ENCODE results near the gene DRGX. TPM values are rescaled to one million over a fixed set of nuclear protein-coding genes. Genes with fewer than 3 reads are reported as not detected.

The DRGX gene
- total and polyA plus RNA-seq, 2 donors (not counting 3 experiments of a cell fraction or from before 2014, with no cell fraction given), result not detected

GRCh38 chr10:49441488-49442476, 45.9 kb upstream of the DRGX start:
- no peak for DNase-seq (ENCODE audit: low read depth, low spot score)
- FAIRE-seq, result no peak
- Histone ChIP-seq H3K4me1 (ENCODE audit: control insufficient read depth, extremely low read depth, insufficient read depth, low read length) (no peaks in the 10 kb centered on the region), H3K79me2 (ENCODE audit: control insufficient read depth, insufficient read depth, low read length) (no peaks in the 10 kb centered on the region), H4K20me1 (replicated peaks; ENCODE audit: control insufficient read depth, extremely low read depth, insufficient read depth, low read length) (no peaks in the 10 kb centered on the region), H3K4me2 (ENCODE audit: insufficient read depth, low read length) (no peak overlapping the region), H3K36me3 (ENCODE audit: control insufficient read depth in 2 of 2, extremely low read depth in 1 of 2, insufficient read depth in 2 of 2, low read length in 2 of 2) (no peaks in the 10 kb centered on the region), H3K4me3 (replicated peaks in 1 of 3; ENCODE audit: insufficient read depth in 1 of 3, low read depth in 1 of 3, low read length in 3 of 3) (no peak overlapping the region), H3K27ac (ENCODE audit: insufficient read depth, low read depth, low read length) (no peak overlapping the region), H2AFZ (ENCODE audit: low read depth, low read length) (no peak overlapping the region), H3K27me3 (ENCODE audit: control insufficient read depth in 2 of 2, insufficient read depth in 2 of 2, low read length in 2 of 2) (no peaks in the 10 kb centered on the region), H3K9me1 (replicated peaks; ENCODE audit: control insufficient read depth, extremely low read depth, insufficient read depth, low read length) (no peaks in the 10 kb centered on the region), H3K9ac (replicated peaks; ENCODE audit: extremely low read depth, insufficient read depth, low read length) (no peak overlapping the region), H3K9me3 (replicated peaks; ENCODE audit: control insufficient read depth, insufficient read depth, low read length) (no peaks in the 10 kb centered on the region)
- TF ChIP-seq POLR2AphosphoS5 (IDR thresholded peaks at IDR 0.05; ENCODE audit: insufficient read depth, low read depth, low read length), result no peak
- ChIA-PET POLR2A (no interaction called here), CTCF (interaction anchor here (2.4 kb wide), 1 partner anchor 34 kb away, joined by 7 read pairs; no protein-coding TSS in a partner anchor)
- intact Hi-C loops (cut with micrococcal nuclease), result no loop called here
- dilution Hi-C loops (cut with MboI; ENCODE audit: extremely low pct_ligation_motif_present, low sequenced_read_pairs), result no loop called here
- no TSS peak for BruUV-seq (replicated peaks)

- POLR2A ChIA-PET, result no interaction called here
- BruUV-seq (replicated peaks), result no TSS peak
- Histone ChIP-seq H3K4me2 (ENCODE audit: insufficient read depth, low read length) (no peak overlapping the region), H3K36me3 (ENCODE audit: control insufficient read depth in 2 of 2, extremely low read depth in 1 of 2, insufficient read depth in 2 of 2, low read length in 2 of 2) (no peaks in the 10 kb centered on the region), H3K27me3 (ENCODE audit: control insufficient read depth in 2 of 2, insufficient read depth in 2 of 2, low read length in 2 of 2) (no peaks in the 10 kb centered on the region), H3K9me1 (replicated peaks; ENCODE audit: control insufficient read depth, extremely low read depth, insufficient read depth, low read length) (no peaks in the 10 kb centered on the region), H3K79me2 (ENCODE audit: control insufficient read depth, insufficient read depth, low read length) (no peaks in the 10 kb centered on the region), H3K27ac (ENCODE audit: insufficient read depth, low read depth, low read length) (no peak overlapping the region), H2AFZ (ENCODE audit: low read depth, low read length) (no peak overlapping the region), H3K4me3 (replicated peaks in 1 of 3; ENCODE audit: insufficient read depth in 1 of 3, low read depth in 1 of 3, low read length in 3 of 3) (no peak overlapping the region), H3K9ac (replicated peaks; ENCODE audit: extremely low read depth, insufficient read depth, low read length) (no peak overlapping the region), H3K9me3 (replicated peaks; ENCODE audit: control insufficient read depth, insufficient read depth, low read length) (no peaks in the 10 kb centered on the region), H3K4me1 (ENCODE audit: control insufficient read depth, extremely low read depth, insufficient read depth, low read length) (no peaks in the 10 kb centered on the region), H4K20me1 (replicated peaks; ENCODE audit: control insufficient read depth, extremely low read depth, insufficient read depth, low read length) (no peaks in the 10 kb centered on the region)
- no peak for TF ChIP-seq CTCF (IDR thresholded peaks at IDR 0.05; ENCODE audit: extremely low read depth in 1 of 2, insufficient read depth in 1 of 2, low read depth in 1 of 2, low read length in 2 of 2)
- dilution Hi-C loops (cut with MboI; ENCODE audit: extremely low pct_ligation_motif_present, low sequenced_read_pairs) (no loop called here), intact Hi-C loops (cut with micrococcal nuclease) (no loop called here)
- no peak for DNase-seq (ENCODE audit: low read depth, low spot score)
- CTCF ChIA-PET, result no interaction called here
- FAIRE-seq, result no peak
Observed at GRCh38 chr10:49435225-49435624, 39.3 kb upstream of the DRGX start.

All from endothelial cell of umbilical vein (primary cell).